SK-N-SH (cell line): ENCODE data around the gene RFX2. TPM values are rescaled to one million over a fixed set of nuclear protein-coding genes. Genes with fewer than 3 reads are reported as not detected.

Experiments
- CTCF ChIA-PET: fragments of 300-600, 350-600 bp; formaldehyde crosslinking; extraction: SDS; loops from one replicate; lab custom pipeline; 2021; lab: Yijun Ruan, JAX
- POLR2A ChIA-PET: fragments of 350-600 bp; sonication (Branson Sonifier 250); formaldehyde crosslinking; extraction: SDS; loops from one replicate; lab custom pipeline; 2020; ENCODE audit warnings: antibody characterized with exemption, inconsistent platforms; lab: Yijun Ruan, JAX
- DNase-seq: peaks from one replicate; pipeline ENCODE4 v3.0.0; 2012
- H2AFZ ChIP-seq: fragments of 200-600 bp; sonication (generic); 2 replicates; pipeline ENCODE4 v1.8.1; 2016; ENCODE audit warnings: antibody characterized with exemption, mild to moderate bottlenecking, low read depth
- H3F3A ChIP-seq: fragments of 200-600 bp; sonication (generic); replicated peaks from 2 replicates; pipeline ENCODE3; 2016; ENCODE audit warnings: antibody characterized with exemption, mild to moderate bottlenecking; ENCODE audit not compliant: insufficient read depth
- H3K27ac ChIP-seq, 2 experiments: fragments of 200-500 bp in 1 of 2; fragments of 200-600 bp in 1 of 2; sonication (Bioruptor generic) in 1 of 2; sonication (generic), shearing (Covaris generic) in 1 of 2; 2 replicates each; pipeline versions ENCODE4 v1.5.1 to v1.6.1; 2014 to 2016; ENCODE audit warnings: low read depth in 2 of 2, inconsistent platforms in 1 of 2, low read length in 1 of 2, mild to moderate bottlenecking in 1 of 2, mixed read lengths in 1 of 2
- H3K27me3 ChIP-seq: fragments of 200-600 bp; sonication (generic), shearing (Covaris generic); 2 replicates; pipeline ENCODE4 v1.6.1; 2016; ENCODE audit warnings: mixed run types; ENCODE audit not compliant: insufficient read depth
- H3K36me3 ChIP-seq, 2 experiments: fragments of 200-500 bp in 1 of 2; fragments of 200-600 bp in 1 of 2; sonication (Bioruptor generic) in 1 of 2; sonication (generic) in 1 of 2; replicated peaks in 1 of 2; 2 replicates each; pipeline versions ENCODE3 to v1.5.1; 2014 to 2016; ENCODE audit warnings: low read length in 1 of 2, mild to moderate bottlenecking in 1 of 2; ENCODE audit not compliant: insufficient read depth in 2 of 2, control insufficient read depth in 1 of 2
- H3K4me1 ChIP-seq, 2 experiments: fragments of 200-500 bp in 1 of 2; fragments of 200-600 bp in 1 of 2; sonication (Bioruptor generic) in 1 of 2; sonication (generic), shearing (Covaris generic) in 1 of 2; 2 replicates each; pipeline versions ENCODE4 v1.5.1 to v1.6.1; 2014 to 2016; ENCODE audit warnings: low read depth in 1 of 2, low read length in 1 of 2, mixed run types in 1 of 2; ENCODE audit not compliant: insufficient read depth in 2 of 2, control insufficient read depth in 1 of 2
- H3K4me2 ChIP-seq: fragments of 200-600 bp; sonication (generic), shearing (Covaris generic); 2 replicates; pipeline ENCODE4 v1.6.1; 2017; ENCODE audit warnings: mixed run types
- H3K4me3 ChIP-seq, 2 experiments: fragments of 200-500 bp in 1 of 2; fragments of 200-600 bp in 1 of 2; sonication (Bioruptor generic) in 1 of 2; sonication (generic), shearing (Covaris generic) in 1 of 2; 2 replicates each; pipeline versions ENCODE4 v1.5.1 to v1.8.1; 2014 to 2016; ENCODE audit warnings: low read depth in 2 of 2, inconsistent platforms in 1 of 2, low read length in 1 of 2, mild to moderate bottlenecking in 1 of 2, mixed read lengths in 1 of 2, moderate library complexity in 1 of 2
- H3K79me2 ChIP-seq: fragments of 200-600 bp; sonication (generic); 2 replicates; pipeline ENCODE4 v1.8.1; 2017; ENCODE audit warnings: mild to moderate bottlenecking; ENCODE audit not compliant: insufficient read depth
- H3K9ac ChIP-seq: fragments of 200-600 bp; sonication (generic); 2 replicates; pipeline ENCODE4 v1.6.1; 2017; ENCODE audit warnings: mixed run types
- H3K9me2 ChIP-seq: fragments of 200-600 bp; sonication (generic); 2 replicates; pipeline ENCODE4 v1.6.1; 2017; ENCODE audit warnings: mixed run types
- H3K9me3 ChIP-seq: fragments of 200-600 bp; sonication (generic); 2 replicates; pipeline ENCODE4 v1.6.1; 2017; ENCODE audit warnings: mixed run types, mild to moderate bottlenecking, moderate library complexity
- H4K20me1 ChIP-seq: fragments of 200-600 bp; sonication (generic); 2 replicates; pipeline ENCODE4 v1.6.1; 2017; ENCODE audit warnings: mild to moderate bottlenecking, mixed run types; ENCODE audit not compliant: insufficient read depth
- EP300 ChIP-seq, 2 experiments: IDR thresholded peaks; 2 replicates each; pipeline versions ENCODE4 v1.4.0 to v1.6.1; 2012; ENCODE audit warnings: borderline replicate concordance in 1 of 2, low read depth in 1 of 2, low read length in 1 of 2
- EZH2phosphoT487 ChIP-seq: fragments of 200-600 bp; sonication (generic); IDR thresholded peaks from 2 replicates; pipeline ENCODE4 v1.6.1; 2017; ENCODE audit warnings: low read depth, mixed run types, mild to moderate bottlenecking, antibody characterized with exemption, moderate library complexity, borderline replicate concordance
- MEF2A ChIP-seq: IDR thresholded peaks from 2 replicates; pipeline ENCODE4 v1.4.0; 2012; ENCODE audit warnings: low read depth, borderline replicate concordance
- RFX5 ChIP-seq: IDR thresholded peaks from 2 replicates; pipeline ENCODE4 v1.6.1; 2012; ENCODE audit warnings: mild to moderate bottlenecking, improper control_type of control experiment, low read length
- SMC3 ChIP-seq: IDR thresholded peaks from 2 replicates; pipeline ENCODE4 v1.6.1; 2012; ENCODE audit warnings: low read depth, low read length, improper control_type of control experiment
- TCF12 ChIP-seq: IDR thresholded peaks from 2 replicates; pipeline ENCODE4 v1.4.0; 2012
- WGBS: methylation state at CpG from one replicate; pipeline ENCODE4 v1.1.6; 2017; ENCODE audit warnings: low lambda C conversion rate; 5-methylcytosine and 5-hydroxymethylcytosine counted together
- polyA plus RNA-seq, 3 experiments: library from polyadenylated mRNA; depleted of rRNA; stranded (reverse); fragments of >200 nt; gene quantifications; 2 replicates each; pipeline ENCODE4 v1.2.3, GENCODE V29; 2012
- TF ChIP-seq, protein P1 (sequence below): IDR thresholded peaks from 2 replicates; pipeline ENCODE4 v1.4.0; 2012; ENCODE audit warnings: low read depth, borderline replicate concordance
- TF ChIP-seq, protein P2 (sequence below): IDR thresholded peaks from 2 replicates; pipeline ENCODE4 v1.6.1; 2012; ENCODE audit warnings: mild to moderate bottlenecking, low read depth, low read length, moderate library complexity
- TF ChIP-seq, protein P3 (sequence below): IDR thresholded peaks from 2 replicates; pipeline ENCODE4 v1.4.0; 2012; ENCODE audit warnings: low read depth, borderline replicate concordance
- TF ChIP-seq, protein P4 (sequence below): IDR thresholded peaks from 2 replicates; pipeline ENCODE4; 2012

Gene RFX2
- polyA plus RNA-seq, 1 of the 3 experiments (the other 2 are of a cell fraction): 12.6 TPM

DNA sequence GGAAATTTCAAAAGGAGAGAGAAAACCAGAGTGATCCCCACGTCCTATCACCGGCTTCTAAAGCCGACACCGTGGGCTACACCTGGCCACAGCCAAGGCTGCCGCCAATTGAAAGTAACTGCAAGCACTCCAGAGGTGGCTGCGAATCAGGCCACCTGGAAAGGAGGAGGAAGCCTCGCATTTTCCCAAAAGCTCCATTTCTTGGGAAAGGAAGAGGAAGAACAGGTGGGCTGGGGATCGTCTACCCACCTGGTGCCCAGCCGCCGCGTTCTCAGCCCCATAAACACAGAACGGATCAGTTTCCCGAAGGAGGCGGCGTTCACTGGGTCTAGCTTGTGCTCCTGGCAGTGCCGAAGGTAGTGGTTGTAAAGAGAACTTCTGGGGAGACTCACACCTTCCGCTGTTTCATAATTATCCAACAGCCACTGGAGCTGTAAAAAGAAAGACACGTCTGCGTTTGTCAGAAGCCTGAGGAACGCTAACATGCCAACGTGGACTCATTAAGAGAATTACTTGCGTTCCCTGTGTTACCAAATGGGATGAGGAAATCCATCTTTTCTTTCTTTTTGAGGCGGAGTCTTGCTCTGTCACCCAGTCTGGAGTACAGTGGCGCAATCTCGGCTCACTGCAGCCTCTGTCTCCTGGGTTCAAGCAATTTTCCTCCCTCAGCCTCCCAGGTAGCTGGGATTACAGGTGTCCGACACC is 94.3 kb downstream of the RFX2 start:
- 96% methylated on average over 26 of the region's 26 CpGs for WGBS
- TF ChIP-seq MEF2A (no peak), EP300 (IDR thresholded peaks at IDR 0.05; ENCODE audit: borderline replicate concordance in 1 of 2, low read depth in 1 of 2, low read length in 1 of 2) (no peak)
- TF ChIP-seq, protein P1, sequence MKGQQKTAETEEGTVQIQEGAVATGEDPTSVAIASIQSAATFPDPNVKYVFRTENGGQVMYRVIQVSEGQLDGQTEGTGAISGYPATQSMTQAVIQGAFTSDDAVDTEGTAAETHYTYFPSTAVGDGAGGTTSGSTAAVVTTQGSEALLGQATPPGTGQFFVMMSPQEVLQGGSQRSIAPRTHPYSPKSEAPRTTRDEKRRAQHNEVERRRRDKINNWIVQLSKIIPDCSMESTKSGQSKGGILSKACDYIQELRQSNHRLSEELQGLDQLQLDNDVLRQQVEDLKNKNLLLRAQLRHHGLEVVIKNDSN: no peak
- TF ChIP-seq, protein P2, sequence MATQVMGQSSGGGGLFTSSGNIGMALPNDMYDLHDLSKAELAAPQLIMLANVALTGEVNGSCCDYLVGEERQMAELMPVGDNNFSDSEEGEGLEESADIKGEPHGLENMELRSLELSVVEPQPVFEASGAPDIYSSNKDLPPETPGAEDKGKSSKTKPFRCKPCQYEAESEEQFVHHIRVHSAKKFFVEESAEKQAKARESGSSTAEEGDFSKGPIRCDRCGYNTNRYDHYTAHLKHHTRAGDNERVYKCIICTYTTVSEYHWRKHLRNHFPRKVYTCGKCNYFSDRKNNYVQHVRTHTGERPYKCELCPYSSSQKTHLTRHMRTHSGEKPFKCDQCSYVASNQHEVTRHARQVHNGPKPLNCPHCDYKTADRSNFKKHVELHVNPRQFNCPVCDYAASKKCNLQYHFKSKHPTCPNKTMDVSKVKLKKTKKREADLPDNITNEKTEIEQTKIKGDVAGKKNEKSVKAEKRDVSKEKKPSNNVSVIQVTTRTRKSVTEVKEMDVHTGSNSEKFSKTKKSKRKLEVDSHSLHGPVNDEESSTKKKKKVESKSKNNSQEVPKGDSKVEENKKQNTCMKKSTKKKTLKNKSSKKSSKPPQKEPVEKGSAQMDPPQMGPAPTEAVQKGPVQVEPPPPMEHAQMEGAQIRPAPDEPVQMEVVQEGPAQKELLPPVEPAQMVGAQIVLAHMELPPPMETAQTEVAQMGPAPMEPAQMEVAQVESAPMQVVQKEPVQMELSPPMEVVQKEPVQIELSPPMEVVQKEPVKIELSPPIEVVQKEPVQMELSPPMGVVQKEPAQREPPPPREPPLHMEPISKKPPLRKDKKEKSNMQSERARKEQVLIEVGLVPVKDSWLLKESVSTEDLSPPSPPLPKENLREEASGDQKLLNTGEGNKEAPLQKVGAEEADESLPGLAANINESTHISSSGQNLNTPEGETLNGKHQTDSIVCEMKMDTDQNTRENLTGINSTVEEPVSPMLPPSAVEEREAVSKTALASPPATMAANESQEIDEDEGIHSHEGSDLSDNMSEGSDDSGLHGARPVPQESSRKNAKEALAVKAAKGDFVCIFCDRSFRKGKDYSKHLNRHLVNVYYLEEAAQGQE: no peak
- Histone ChIP-seq H3K9me2 (no peaks in the 10 kb centered on the region), H3K4me1 (peaks cover 0 to 8% of the 10 kb centered on the region in 2 experiments; a peak in 1 of 4 replicates), H3K27me3 (no peaks in the 10 kb centered on the region), H3K9me3 (no peaks in the 10 kb centered on the region), H3K4me3 (no peak overlapping the region), H3K79me2 (no peaks in the 10 kb centered on the region), H3K36me3 (no peaks in the 10 kb centered on the region), H3K9ac (no peak overlapping the region), H4K20me1 (no peaks in the 10 kb centered on the region), H2AFZ (no peak overlapping the region), H3K27ac (no peak overlapping the region), H3F3A (no peaks in the 10 kb centered on the region), H3K4me2 (no peak overlapping the region)
- ChIA-PET CTCF (interaction anchor here (9.1 kb wide), 1 partner anchor 27 kb away, joined by 448 read pairs; no protein-coding TSS in a partner anchor), POLR2A (no interaction called here)
- DNase-seq: peak; percentile 9

DNA sequence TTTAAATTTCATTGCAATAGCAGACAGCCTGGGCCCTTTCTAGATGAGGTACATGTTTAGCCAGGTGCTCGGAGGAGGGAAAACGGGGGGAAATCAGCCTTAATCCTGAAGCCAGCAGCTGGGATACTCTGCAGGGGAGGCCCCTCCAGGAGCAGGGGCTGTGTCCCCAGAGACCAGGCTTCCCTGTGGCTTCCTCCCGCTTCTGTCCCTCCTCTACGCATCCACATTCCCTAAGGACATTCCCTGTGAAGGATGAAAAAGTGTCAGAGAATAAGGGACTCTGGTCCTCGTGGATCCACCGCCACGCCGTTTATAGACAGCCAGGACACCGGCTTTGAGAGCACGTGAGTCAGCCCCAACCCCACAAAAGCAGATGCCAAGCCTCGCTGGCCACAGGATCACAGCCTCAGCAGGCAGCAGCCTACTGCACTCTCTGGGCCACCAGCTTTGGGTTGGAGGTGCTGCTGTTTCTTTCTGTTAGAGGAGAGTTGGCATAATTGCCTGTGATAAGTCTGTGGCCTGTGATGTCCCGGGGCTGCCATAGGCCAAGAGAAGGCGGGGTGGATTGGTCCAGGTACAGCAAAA is 95.7 kb downstream of the RFX2 start:
- WGBS: 91% methylated on average over 13 of the region's 13 CpGs
- H3K4me3 ChIP-seq: no peak overlapping the region
- H3K36me3 ChIP-seq: no peaks in the 10 kb centered on the region
- H3F3A ChIP-seq: no peaks in the 10 kb centered on the region
- H3K9me3 ChIP-seq: no peaks in the 10 kb centered on the region
- no peaks in the 10 kb centered on the region for H3K9me2 ChIP-seq
- TF ChIP-seq SMC3 (no peak), RFX5 (no peak), TCF12 (no peak), EZH2phosphoT487 (no peak)
- TF ChIP-seq, protein P3, sequence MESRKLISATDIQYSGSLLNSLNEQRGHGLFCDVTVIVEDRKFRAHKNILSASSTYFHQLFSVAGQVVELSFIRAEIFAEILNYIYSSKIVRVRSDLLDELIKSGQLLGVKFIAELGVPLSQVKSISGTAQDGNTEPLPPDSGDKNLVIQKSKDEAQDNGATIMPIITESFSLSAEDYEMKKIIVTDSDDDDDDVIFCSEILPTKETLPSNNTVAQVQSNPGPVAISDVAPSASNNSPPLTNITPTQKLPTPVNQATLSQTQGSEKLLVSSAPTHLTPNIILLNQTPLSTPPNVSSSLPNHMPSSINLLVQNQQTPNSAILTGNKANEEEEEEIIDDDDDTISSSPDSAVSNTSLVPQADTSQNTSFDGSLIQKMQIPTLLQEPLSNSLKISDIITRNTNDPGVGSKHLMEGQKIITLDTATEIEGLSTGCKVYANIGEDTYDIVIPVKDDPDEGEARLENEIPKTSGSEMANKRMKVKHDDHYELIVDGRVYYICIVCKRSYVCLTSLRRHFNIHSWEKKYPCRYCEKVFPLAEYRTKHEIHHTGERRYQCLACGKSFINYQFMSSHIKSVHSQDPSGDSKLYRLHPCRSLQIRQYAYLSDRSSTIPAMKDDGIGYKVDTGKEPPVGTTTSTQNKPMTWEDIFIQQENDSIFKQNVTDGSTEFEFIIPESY: no peak
- TF ChIP-seq, protein P4, sequence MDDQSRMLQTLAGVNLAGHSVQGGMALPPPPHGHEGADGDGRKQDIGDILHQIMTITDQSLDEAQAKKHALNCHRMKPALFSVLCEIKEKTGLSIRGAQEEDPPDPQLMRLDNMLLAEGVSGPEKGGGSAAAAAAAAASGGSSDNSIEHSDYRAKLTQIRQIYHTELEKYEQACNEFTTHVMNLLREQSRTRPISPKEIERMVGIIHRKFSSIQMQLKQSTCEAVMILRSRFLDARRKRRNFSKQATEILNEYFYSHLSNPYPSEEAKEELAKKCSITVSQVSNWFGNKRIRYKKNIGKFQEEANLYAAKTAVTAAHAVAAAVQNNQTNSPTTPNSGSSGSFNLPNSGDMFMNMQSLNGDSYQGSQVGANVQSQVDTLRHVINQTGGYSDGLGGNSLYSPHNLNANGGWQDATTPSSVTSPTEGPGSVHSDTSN: no peak
- TF ChIP-seq, all 33 proteins: peak for 0
- peaks cover 0 to 8% of the 10 kb centered on the region in 2 experiments; a peak in 1 of 4 replicates for H3K4me1 ChIP-seq
- H3K27me3 ChIP-seq: no peaks in the 10 kb centered on the region
- no peaks in the 10 kb centered on the region for H4K20me1 ChIP-seq
- H2AFZ ChIP-seq: no peak overlapping the region
- POLR2A ChIA-PET: no interaction called here
- H3K9ac ChIP-seq: no peak overlapping the region
- H3K4me2 ChIP-seq: no peak overlapping the region
- peak; percentile 20 for DNase-seq
- no peaks in the 10 kb centered on the region for H3K79me2 ChIP-seq
- CTCF ChIA-PET: interaction anchor here (1.1 to 10.9 kb wide), 4 partner anchors 8 to 241 kb away, joined by 3 to 102 read pairs (median 14); no protein-coding TSS in a partner anchor
- no peak overlapping the region for H3K27ac ChIP-seq
